Peyer's patch (tissue), 4 donors: ENCODE results near the gene SLC38A6. TPM values are rescaled to one million over a fixed set of nuclear protein-coding genes. Genes with fewer than 3 reads are reported as not detected.

Experiments
- DNase-seq, 3 donors: peaks; one replicate each; pipeline ENCODE4 v3.0.0-alpha.2; 2017 to 2019
- H3K27ac ChIP-seq, 4 donors: fragments of 200-600 bp; sonication (generic); one replicate each; pipeline ENCODE4 v1.5.1; 2016 to 2019
- H3K27me3 ChIP-seq, 2 donors: fragments of 200-600 bp; sonication (generic); one replicate each; pipeline ENCODE4 v1.5.1; 2019
- H3K36me3 ChIP-seq, 3 donors: fragments of 200-600 bp; sonication (generic); one replicate each; pipeline ENCODE4 v1.5.1; 2016 to 2019
- H3K4me1 ChIP-seq, 4 donors: fragments of 200-600 bp; sonication (generic); one replicate each; pipeline ENCODE4 v1.5.1; 2016 to 2019
- H3K4me3 ChIP-seq, 4 donors: fragments of 200-600 bp; sonication (generic); 1 replicate in 3 of 4; 2 replicates in 1 of 4; pipeline ENCODE4 v1.5.1; 2016 to 2019; ENCODE audit warnings: mild to moderate bottlenecking in 1 of 4
- H3K9me3 ChIP-seq, 4 donors: fragments of 200-600 bp; sonication (generic); one replicate each; pipeline ENCODE4 v1.5.1; 2016 to 2019; ENCODE audit warnings: mild to moderate bottlenecking in 1 of 4
- CTCF ChIP-seq, 6 experiments: fragments of 450-650 bp in 4 of 6; fragments of 200-600 bp in 2 of 6; sonication (generic) in 1 of 6; IDR thresholded peaks; one replicate each; pipeline ENCODE4 v1.5.1; 2017 to 2019; ENCODE audit warnings: antibody characterized with exemption in 6 of 6, mild to moderate bottlenecking in 3 of 6, moderate library complexity in 1 of 6
- POLR2A ChIP-seq, 2 donors: fragments of 450-650 bp; IDR thresholded peaks; one replicate each; pipeline ENCODE4 v1.5.1; 2017; ENCODE audit warnings: antibody characterized with exemption in 2 of 2, mild to moderate bottlenecking in 2 of 2, moderate library complexity in 2 of 2
- total RNA-seq, 4 donors: library from RNA; depleted of rRNA; stranded (reverse); fragments of >200 nt; gene quantifications; one replicate each; pipeline ENCODE4 v1.1.0, GENCODE V29; 2016

Gene SLC38A6
- total RNA-seq, 4 donors from 2014 or later: 8.0 to 38.8 (median 15.1) TPM

- no peak overlapping the region for H3K4me3 ChIP-seq
- H3K36me3 ChIP-seq: peaks cover 0 to 6% (median 0%) of the 10 kb centered on the region in 3 donors
- TF ChIP-seq CTCF (IDR thresholded peaks at IDR 0.05) (no peak), POLR2A (IDR thresholded peaks at IDR 0.05) (no peak)
- DNase-seq: no peak
- H3K27me3 ChIP-seq: no peaks in the 10 kb centered on the region
- no peaks in the 10 kb centered on the region for H3K9me3 ChIP-seq
- H3K27ac ChIP-seq: no peak overlapping the region
- H3K4me1 ChIP-seq: no peaks in the 10 kb centered on the region
These were observed 17.6 kb downstream of the SLC38A6 start for GRCh38 chr14:60998617-60999016.

- Histone ChIP-seq H3K27ac (no peak overlapping the region), H3K4me1 (no peaks in the 10 kb centered on the region), H3K9me3 (no peaks in the 10 kb centered on the region), H3K36me3 (peaks cover 0 to 6% (median 0%) of the 10 kb centered on the region in 3 donors), H3K27me3 (no peaks in the 10 kb centered on the region), H3K4me3 (no peak overlapping the region)
- TF ChIP-seq CTCF (IDR thresholded peaks at IDR 0.05) (no peak), POLR2A (IDR thresholded peaks at IDR 0.05) (no peak)
- DNase-seq: no peak
These were observed 18.5 kb downstream of the SLC38A6 start for GRCh38 chr14:60999536-60999935.

GRCh38 chr14:61003571-61003970, 22.5 kb downstream of the SLC38A6 start:
- H3K4me3 ChIP-seq: no peak overlapping the region
- no peaks in the 10 kb centered on the region for H3K27me3 ChIP-seq
- no peaks in the 10 kb centered on the region for H3K9me3 ChIP-seq
- H3K4me1 ChIP-seq: no peaks in the 10 kb centered on the region
- DNase-seq: no peak
- no peak overlapping the region for H3K27ac ChIP-seq
- H3K36me3 ChIP-seq: peaks cover 0 to 2% (median 0%) of the 10 kb centered on the region in 3 donors
- TF ChIP-seq POLR2A (IDR thresholded peaks at IDR 0.05): no peak
- no peak for TF ChIP-seq CTCF (IDR thresholded peaks at IDR 0.05)

- Histone ChIP-seq H3K27ac (no peak overlapping the region), H3K4me1 (no peaks in the 10 kb centered on the region), H3K9me3 (no peaks in the 10 kb centered on the region), H3K27me3 (no peaks in the 10 kb centered on the region), H3K4me3 (no peak overlapping the region), H3K36me3 (no peaks in the 10 kb centered on the region)
- DNase-seq: no peak
- TF ChIP-seq CTCF (IDR thresholded peaks at IDR 0.05) (no peak), POLR2A (IDR thresholded peaks at IDR 0.05) (no peak)
These were observed 38.5 kb downstream of the SLC38A6 start for GRCh38 chr14:61019537-61019936.

GRCh38 chr14:61025251-61026223, 44.5 kb downstream of the SLC38A6 start:
- Histone ChIP-seq H3K27ac (no peak overlapping the region), H3K27me3 (no peaks in the 10 kb centered on the region), H3K4me3 (no peak overlapping the region), H3K36me3 (no peaks in the 10 kb centered on the region), H3K9me3 (no peaks in the 10 kb centered on the region), H3K4me1 (no peaks in the 10 kb centered on the region)
- TF ChIP-seq POLR2A (IDR thresholded peaks at IDR 0.05) (no peak), CTCF (IDR thresholded peaks at IDR 0.05) (peak; percentile 52 to 88 (median 81))
- DNase-seq: peak in 2 of 3 donors; percentile 30 to 78
